IMR-90 (cell line): ENCODE data around the gene CNPY3. TPM values are rescaled to one million over a fixed set of nuclear protein-coding genes. Genes with fewer than 3 reads are reported as not detected.

Experiments used
- ATAC-seq: fragments of 200-7000 bp; cut with Tn5 transposase; 2 replicates; pipeline ENCODE4 v1.9.1; 2020; ENCODE audit warnings: low read depth, mild to moderate bottlenecking, moderate library complexity
- BruUV-seq: library from RNA; stranded (reverse); fragments of 400-500 nt; replicated peaks from 2 replicates; lab custom pipeline; 2021; lab: Mats Ljungman, UMichigan
- CTCF ChIA-PET: fragments of 300-600 bp; formaldehyde crosslinking; extraction: SDS; loops from one replicate; lab custom pipeline; 2021; ENCODE audit warnings: antibody characterized with exemption; lab: Yijun Ruan, JAX
- POLR2A ChIA-PET: fragments of 300-600 bp; sonication (Branson Sonifier 250); formaldehyde crosslinking; loops from one replicate; lab custom pipeline; 2022; ENCODE audit warnings: antibody characterized with exemption; ENCODE audit not compliant: unreplicated experiment; lab: Charles Lee
- DNase-seq: peaks from one replicate; pipeline ENCODE4 v3.0.0; 2013
- H2AFZ ChIP-seq: replicated peaks from 2 replicates; pipeline ENCODE3; 2013; ENCODE audit warnings: low read length, mild to moderate bottlenecking; ENCODE audit not compliant: poor library complexity
- H2AK5ac ChIP-seq: 2 replicates; pipeline ENCODE4 v1.6.1; 2013; ENCODE audit warnings: low read depth, low read length, inconsistent platforms
- H2AK9ac ChIP-seq: replicated peaks from 2 replicates; pipeline ENCODE3; 2013; ENCODE audit warnings: mild to moderate bottlenecking, low read depth, low read length, moderate library complexity; ENCODE audit not compliant: poor library complexity
- H2BK120ac ChIP-seq: 2 replicates; pipeline ENCODE4 v1.6.1; 2013; ENCODE audit warnings: low read depth, low read length, inconsistent platforms
- H2BK15ac ChIP-seq: 3 replicates; pipeline ENCODE4 v1.6.1; 2013; ENCODE audit warnings: low read depth, low read length, inconsistent platforms
- H2BK20ac ChIP-seq: 2 replicates; pipeline ENCODE4 v1.6.1; 2013; ENCODE audit warnings: low read depth, mild to moderate bottlenecking, inconsistent platforms, low read length, moderate library complexity
- H2BK5ac ChIP-seq: 2 replicates; pipeline ENCODE4 v1.6.1; 2013; ENCODE audit warnings: mild to moderate bottlenecking, low read depth, low read length, inconsistent platforms; ENCODE audit not compliant: poor library complexity, severe bottlenecking
- H3K14ac ChIP-seq: replicated peaks from 2 replicates; pipeline ENCODE4 v1.6.1; 2013; ENCODE audit warnings: low read depth, low read length, inconsistent platforms
- H3K18ac ChIP-seq: 2 replicates; pipeline ENCODE4 v1.6.1; 2013; ENCODE audit warnings: low read depth, low read length, control low read depth
- H3K23ac ChIP-seq: 2 replicates; pipeline ENCODE4 v1.6.1; 2013; ENCODE audit warnings: low read depth, low read length, inconsistent platforms
- H3K27ac ChIP-seq: 2 replicates; pipeline ENCODE4 v1.5.1; 2013; ENCODE audit warnings: mild to moderate bottlenecking, control low read depth, low read length; ENCODE audit not compliant: insufficient read depth
- H3K27me3 ChIP-seq: 2 replicates; pipeline ENCODE4 v1.6.1; 2013; ENCODE audit warnings: low read length; ENCODE audit not compliant: control insufficient read depth, insufficient read depth
- H3K36me3 ChIP-seq: 2 replicates; pipeline ENCODE4 v1.6.1; 2013; ENCODE audit warnings: low read length, mixed read lengths; ENCODE audit not compliant: control insufficient read depth, insufficient read depth
- H3K4ac ChIP-seq: 2 replicates; pipeline ENCODE4 v1.6.1; 2013; ENCODE audit warnings: low read depth, low read length, inconsistent platforms
- H3K4me1 ChIP-seq: 2 replicates; pipeline ENCODE4 v1.6.1; 2013; ENCODE audit warnings: low read length, mixed read lengths; ENCODE audit not compliant: control insufficient read depth, insufficient read depth
- H3K4me2 ChIP-seq: 2 replicates; pipeline ENCODE4 v1.6.1; 2013; ENCODE audit warnings: low read depth, mild to moderate bottlenecking, control low read depth, low read length, moderate library complexity
- H3K4me3 ChIP-seq: 2 replicates; pipeline ENCODE4 v1.5.1; 2013; ENCODE audit warnings: low read depth, mild to moderate bottlenecking, control low read depth, low read length, moderate library complexity; ENCODE audit not compliant: insufficient read depth
- H3K56ac ChIP-seq: 2 replicates; pipeline ENCODE4 v1.6.1; 2013; ENCODE audit warnings: low read length, inconsistent platforms; ENCODE audit not compliant: insufficient read depth; ENCODE audit errors: extremely low read depth
- H3K79me1 ChIP-seq, 2 experiments: 2 replicates each; pipeline ENCODE4 v1.6.1; 2013; ENCODE audit warnings: low read length in 2 of 2, inconsistent platforms in 1 of 2, low read depth in 1 of 2
- H3K9ac ChIP-seq: 2 replicates; pipeline ENCODE4 v1.6.1; 2013; ENCODE audit warnings: low read depth, low read length, control low read depth
- H3K9me1 ChIP-seq: 2 replicates; pipeline ENCODE4 v1.6.1; 2013; ENCODE audit warnings: low read length, inconsistent platforms; ENCODE audit not compliant: insufficient read depth
- H3K9me3 ChIP-seq: 2 replicates; pipeline ENCODE4 v1.6.1; 2013; ENCODE audit warnings: low read length; ENCODE audit not compliant: control insufficient read depth, insufficient read depth
- H4K20me1 ChIP-seq: 2 replicates; pipeline ENCODE4 v1.6.1; 2013; ENCODE audit warnings: low read length, inconsistent platforms; ENCODE audit not compliant: insufficient read depth
- H4K5ac ChIP-seq: 2 replicates; pipeline ENCODE4 v1.6.1; 2013; ENCODE audit warnings: mild to moderate bottlenecking, low read depth, low read length, control low read depth
- H4K8ac ChIP-seq, 2 experiments: 2 replicates each; pipeline ENCODE4 v1.6.1; 2013; ENCODE audit warnings: low read depth in 2 of 2, low read length in 2 of 2, control low read depth in 1 of 2, inconsistent platforms in 1 of 2
- H4K91ac ChIP-seq: 2 replicates; pipeline ENCODE4 v1.6.1; 2013; ENCODE audit warnings: low read depth, low read length, inconsistent platforms; ENCODE audit not compliant: insufficient read depth
- CEBPB ChIP-seq: IDR thresholded peaks from 2 replicates; pipeline ENCODE4 v1.6.1; 2012; ENCODE audit warnings: low read depth, low read length, improper control_type of control experiment
- CTCF ChIP-seq: conservative IDR thresholded peaks from 2 replicates; pipeline ENCODE4 v1.5.1; 2012; ENCODE audit warnings: mild to moderate bottlenecking, low read depth, low read length, improper control_type of control experiment
- MAFK ChIP-seq: IDR thresholded peaks from 2 replicates; pipeline ENCODE4 v1.6.1; 2012; ENCODE audit warnings: low read depth, low read length, improper control_type of control experiment
- RAD21 ChIP-seq: IDR thresholded peaks from 2 replicates; pipeline ENCODE4 v1.6.1; 2012; ENCODE audit warnings: low read length, improper control_type of control experiment
- RCOR1 ChIP-seq: IDR thresholded peaks from 2 replicates; pipeline ENCODE4 v1.6.1; 2012; ENCODE audit warnings: mild to moderate bottlenecking, low read length, improper control_type of control experiment; ENCODE audit not compliant: insufficient replicate concordance
- RFX5 ChIP-seq: IDR thresholded peaks from 2 replicates; pipeline ENCODE4 v1.8.0; 2012; ENCODE audit warnings: low read depth, mild to moderate bottlenecking, low read length, moderate library complexity
- USF2 ChIP-seq: fragments of 150-350 bp; IDR thresholded peaks from 2 replicates; pipeline ENCODE4 v1.6.1; 2017; ENCODE audit warnings: mild to moderate bottlenecking, antibody characterized with exemption, low read length, low read depth
- WGBS, 2 experiments: methylation state at CpG; one replicate each; pipeline versions ENCODE4 v1.1.5 to v1.1.7; 2013; ENCODE audit warnings: missing lambda C conversion rate in 2 of 2; ENCODE audit not compliant: insufficient read length in 1 of 2; ENCODE audit errors: extremely low coverage in 2 of 2; 5-methylcytosine and 5-hydroxymethylcytosine counted together
- dilution Hi-C: fragments of 300-500 bp; cut with HindIII; formaldehyde crosslinking; loops from one replicate; pipeline ENCODE4 v1.14.3; 2018; ENCODE audit warnings: low sequenced_read_pairs; ENCODE audit not compliant: unreplicated experiment
- in situ Hi-C: fragments of 300-500 bp; cut with MboI; formaldehyde crosslinking; loops from 3 replicates; pipeline ENCODE4 v1.14.3; 2019; ENCODE audit warnings: low sequenced_read_pairs, inconsistent platforms, mixed read lengths
- intact Hi-C: fragments of 100-400 bp; cut with micrococcal nuclease; formaldehyde crosslinking; loops from 2 replicates; pipeline ENCODE4 v1.10.0; 2022
- polyA plus RNA-seq, 3 experiments: library from polyadenylated mRNA; depleted of rRNA; stranded (reverse); fragments of >200 nt; gene quantifications; 2 replicates each; pipeline ENCODE4 v1.2.3, GENCODE V29; 2012; ENCODE audit warnings: low replicate concordance in 1 of 3
- total RNA-seq: library from RNA; depleted of rRNA; stranded (reverse); fragments of >200 nt; gene quantifications from 2 replicates; pipeline ENCODE4 v1.2.3, GENCODE V29; 2012

The CNPY3 gene
- total and polyA plus RNA-seq, 2 of the 4 experiments (the other 2 are of a cell fraction): 13.3 to 39.2 TPM

GRCh38 chr6:42971746-42972327 lies 42.6 kb downstream of the CNPY3 start:
- dilution Hi-C loops (no loop called here), intact Hi-C loops (no loop called here), in situ Hi-C loops (no loop called here)
- H3K27me3 ChIP-seq: no peaks in the 10 kb centered on the region
- H3K4me1 ChIP-seq: peaks cover 10% of the 10 kb centered on the region
- no peak overlapping the region for H2BK5ac ChIP-seq
- peak; percentile 7; the same call in 1 of the 2 replicates for ATAC-seq
- no peak overlapping the region for H2BK120ac ChIP-seq
- ChIA-PET POLR2A (no interaction called here), CTCF (interaction anchor here (1.0 kb wide), 1 partner anchor 39 kb away, joined by 3 read pairs; no protein-coding TSS in a partner anchor)
- no peak overlapping the region for H3K23ac ChIP-seq
- no peak overlapping the region for H3K4me3 ChIP-seq
- no peaks in the 10 kb centered on the region for H3K9me3 ChIP-seq
- H2BK15ac ChIP-seq: 0 out of 3 replicates have a peak overlapping the region, but pooled peaks have one; percentile 21
- peaks cover 9% of the 10 kb centered on the region; the same call in 1 of the 2 replicates for H4K20me1 ChIP-seq
- no TSS peak for BruUV-seq
- H4K91ac ChIP-seq: 0 out of 2 replicates have a peak overlapping the region, but pooled peaks have one; percentile 6
- no peak overlapping the region for H3K4me2 ChIP-seq
- peak overlapping the region; percentile 20 for H2AK9ac ChIP-seq
- no peak overlapping the region for H4K8ac ChIP-seq
- no peak overlapping the region for H4K5ac ChIP-seq
- H2AK5ac ChIP-seq: peak overlapping the region; percentile 15; the same call in 1 of the 2 replicates
- H3K79me1 ChIP-seq: peaks cover 12 to 44% of the 10 kb centered on the region in 2 experiments
- no peak overlapping the region for H3K14ac ChIP-seq
- DNase-seq: no peak
- peaks cover 29% of the 10 kb centered on the region for H3K9me1 ChIP-seq
- H3K9ac ChIP-seq: no peak overlapping the region
- no peak overlapping the region for H3K56ac ChIP-seq
- TF ChIP-seq MAFK (no peak), RFX5 (no peak), RCOR1 (no peak), CEBPB (no peak), CTCF (no peak), USF2 (no peak), RAD21 (no peak)
- H3K4ac ChIP-seq: no peak overlapping the region
- peaks cover 25% of the 10 kb centered on the region for H3K36me3 ChIP-seq
- H3K27ac ChIP-seq: no peak overlapping the region
- no peak overlapping the region for H2AFZ ChIP-seq
- 95% methylated on average over 3 of the region's 3 CpGs; no CpG with 5 or more reads in 1 of the 2 experiments for WGBS, 2 experiments
- peak overlapping the region; percentile 52; the same call in 1 of the 2 replicates for H2BK20ac ChIP-seq
- no peak overlapping the region for H3K18ac ChIP-seq
